GM23338 (cell line): ENCODE measurements around the gene ZNF507.

Experiments
- CREB1 ChIP-seq: fragments of 250-450 bp; sonication (Bioruptor Pico); IDR thresholded peaks from 2 replicates; pipeline ENCODE4 v1.5.0; 2020; ENCODE audit warnings: low read depth, mild to moderate bottlenecking, moderate library complexity
- CTCF ChIP-seq, 2 experiments: fragments of 200-600 bp in 1 of 2; sonication (generic) in 1 of 2; conservative IDR thresholded peaks; 2 replicates each; pipeline versions ENCODE4 v1.5.1 to v1.6.1; 2016 to 2017; ENCODE audit warnings: antibody characterized with exemption in 2 of 2, low read depth in 2 of 2, mild to moderate bottlenecking in 2 of 2, moderate library complexity in 1 of 2
- ETS1 ChIP-seq: IDR thresholded peaks from 2 replicates; pipeline ENCODE4 v1.6.1; 2016; ENCODE audit warnings: antibody characterized with exemption
- EZH2 ChIP-seq: fragments of 200-600 bp; sonication (generic); IDR thresholded peaks from one replicate; pipeline ENCODE4 v1.8.0; 2017; ENCODE audit warnings: antibody characterized with exemption, mild to moderate bottlenecking, low read depth; ENCODE audit not compliant: unreplicated experiment
- EZH2phosphoT487 ChIP-seq: fragments of 200-600 bp; sonication (generic); IDR thresholded peaks from one replicate; pipeline ENCODE4 v1.8.1; 2018; ENCODE audit warnings: antibody characterized with exemption; ENCODE audit not compliant: unreplicated experiment
- JUNB ChIP-seq: IDR thresholded peaks from one replicate; pipeline ENCODE4 v1.6.1; 2016; ENCODE audit warnings: antibody characterized with exemption; ENCODE audit not compliant: unreplicated experiment
- NANOG ChIP-seq: IDR thresholded peaks from 2 replicates; pipeline ENCODE4 v1.6.1; 2016; ENCODE audit warnings: antibody characterized with exemption, borderline replicate concordance
- POLR2AphosphoS5 ChIP-seq: IDR thresholded peaks from 2 replicates; pipeline ENCODE4 v1.6.1; 2016; ENCODE audit warnings: antibody characterized with exemption, low read depth
- REST ChIP-seq: IDR thresholded peaks from one replicate; pipeline ENCODE4 v1.6.1; 2018; ENCODE audit warnings: antibody characterized with exemption; ENCODE audit not compliant: unreplicated experiment
- STAT1 ChIP-seq: IDR thresholded peaks from one replicate; pipeline ENCODE4 v1.6.1; 2016; ENCODE audit warnings: antibody characterized with exemption; ENCODE audit not compliant: unreplicated experiment
- ZNF331 ChIP-seq: fragments of 250-450 bp; sonication (Bioruptor Pico); IDR thresholded peaks from 2 replicates; pipeline ENCODE4 v1.5.0; 2020; ENCODE audit warnings: low read depth, mild to moderate bottlenecking, moderate library complexity

GRCh38 chr19:32313569-32314265 lies 31.7 kb upstream of the ZNF507 start:
- TF ChIP-seq POLR2AphosphoS5 = no peak
- TF ChIP-seq CTCF (conservative IDR thresholded peaks at IDR 0.05; ENCODE audit: low read depth in 2 of 2) = no peak
- no peak for TF ChIP-seq CREB1
- TF ChIP-seq EZH2 = no peak
- TF ChIP-seq ETS1 = no peak
- TF ChIP-seq ZNF331 = no peak
- TF ChIP-seq REST = no peak
- TF ChIP-seq STAT1 = no peak
- no peak for TF ChIP-seq NANOG
- no peak for TF ChIP-seq EZH2phosphoT487
- TF ChIP-seq JUNB = no peak
